ENCODE results near the gene DNAJC5. TPM values are rescaled to one million over a fixed set of nuclear protein-coding genes. Genes with fewer than 3 reads are reported as not detected.

The DNAJC5 gene
- total RNA-seq: 89.5 and 96.4 TPM in 2 replicates

GRCh38 chr20:63894358-63895201 lies at the start of gene DNAJC5:
Gene DNAJC5 (plus strand): TSS chr20:63895126. CDS start chr20:63928346, 33,220 bp downstream.

GRCh38 chr20:63861365-63861934 lies 33.5 kb upstream of the DNAJC5 start, which contains the start of gene ABHD16B:
Gene ABHD16B (plus strand): TSS chr20:63861498. CDS start chr20:63861541, 43 bp downstream.

GRCh38 chr20:63864978-63865640 lies 29.8 kb upstream of the DNAJC5 start, which contains the start of gene TPD52L2:
Gene TPD52L2 (plus strand): TSS chr20:63865270. CDS start chr20:63865366, 96 bp downstream.

GRCh38 chr20:63955827-63956663 lies 61.1 kb downstream of the DNAJC5 start, which contains the start of gene UCKL1:
Gene UCKL1 (minus strand): TSS chr20:63956416. CDS start chr20:63956372, 44 bp downstream.

GRCh38 chr20:63969838-63970713 lies 75.2 kb downstream of the DNAJC5 start, which contains the start of gene ZNF512B:
Gene ZNF512B (minus strand): TSS chr20:63969930. CDS start chr20:63967950, 1,980 bp downstream.

GRCh38 chr20:63979557-63980316 lies 84.8 kb downstream of the DNAJC5 start, which contains the start of gene SAMD10:
Gene SAMD10 (minus strand): TSS chr20:63979642. CDS start chr20:63979467, 175 bp downstream.

GRCh38 chr20:63980806-63981728 lies 86.1 kb downstream of the DNAJC5 start, which contains the start of gene PRPF6:
Gene PRPF6 (plus strand): TSS chr20:63981132. CDS start chr20:63981246, 114 bp downstream.

Small RNAs within 50 kb of the gene (small RNA-seq; reads per million reads assigned to genes)
- not detected for gene MIR647
- gene MIR941-2: not detected
- not detected for gene MIR941-4
- gene MIR941-5: not detected
- 5.4 reads per million, percentile 93 among the genes with 10 or more reads in this experiment for gene RNU1-134P

Other genes with a start within 250 kb of the DNAJC5 start
- gene STMN3, start 241.7 kb upstream of the DNAJC5 start, total RNA-seq: 0.57 and 5.6 TPM in 2 replicates
- gene RTEL1, start 236.8 kb upstream of the DNAJC5 start, total RNA-seq: 13.7 and 17.8 TPM in 2 replicates
- 22.1 and 41.5 TPM in 2 replicates for gene TNFRSF6B, start 198.5 kb upstream of the DNAJC5 start, total RNA-seq
- gene ARFRP1, start 187.2 kb upstream of the DNAJC5 start, total RNA-seq: 22.9 and 28.1 TPM in 2 replicates
- gene ZGPAT, start 187.1 kb upstream of the DNAJC5 start, total RNA-seq: 18.0 and 25.2 TPM in 2 replicates
- 2.9 and 3.7 TPM in 2 replicates for gene LIME1, start 158.5 kb upstream of the DNAJC5 start, total RNA-seq
- gene SLC2A4RG, start 155.3 kb upstream of the DNAJC5 start, total RNA-seq: 26.7 and 35.9 TPM in 2 replicates
- 13.1 and 14.4 TPM in 2 replicates for gene ZBTB46, start 63.9 kb upstream of the DNAJC5 start, total RNA-seq
- not detected in 2 replicates for gene ABHD16B, start 33.6 kb upstream of the DNAJC5 start, total RNA-seq
- gene TPD52L2, start 29.9 kb upstream of the DNAJC5 start, total RNA-seq: 153 and 174 TPM in 2 replicates
- 32.4 and 37.9 TPM in 2 replicates for gene UCKL1, start 61.3 kb downstream of the DNAJC5 start, total RNA-seq
- gene ZNF512B, start 74.8 kb downstream of the DNAJC5 start, total RNA-seq: 18.9 and 22.9 TPM in 2 replicates
- 3.7 and 6.5 TPM in 2 replicates for gene SAMD10, start 84.5 kb downstream of the DNAJC5 start, total RNA-seq
- gene PRPF6, start 86.0 kb downstream of the DNAJC5 start, total RNA-seq: 66.8 and 80.7 TPM in 2 replicates
- 3.6 and 3.9 TPM in 2 replicates for gene C20orf204, start 141.1 kb downstream of the DNAJC5 start, total RNA-seq
- gene SOX18, start 154.5 kb downstream of the DNAJC5 start, total RNA-seq: 52.4 and 56.8 TPM in 2 replicates
- 25.5 and 43.8 TPM in 2 replicates for gene TCEA2, start 168.1 kb downstream of the DNAJC5 start, total RNA-seq
- gene RGS19, start 184.4 kb downstream of the DNAJC5 start, total RNA-seq: 28.9 and 29.7 TPM in 2 replicates
- gene OPRL1, start 185.0 kb downstream of the DNAJC5 start, total RNA-seq: 1.3 and 2.9 TPM in 2 replicates
- gene LKAAEAR1, start 189.3 kb downstream of the DNAJC5 start, total RNA-seq: 0.33 TPM in 1 of 2 replicates, not detected in the other
- gene NPBWR2, start 212.4 kb downstream of the DNAJC5 start, total RNA-seq: not detected in 2 replicates